Hepatocyte (in vitro differentiated cells): ENCODE results near the gene MACROD2.

Experiments used
- CTCF ChIP-seq: fragments of 200-600 bp; sonication (generic); IDR thresholded peaks from 2 replicates; pipeline ENCODE4 v1.5.1; 2016; ENCODE audit warnings: antibody characterized with exemption, mild to moderate bottlenecking; ENCODE audit not compliant: poor library complexity
- EZH2phosphoT487 ChIP-seq: fragments of 200-600 bp; sonication (generic); IDR thresholded peaks from one replicate; pipeline ENCODE4 v1.6.1; 2018; ENCODE audit warnings: antibody characterized with exemption, mild to moderate bottlenecking, low read depth, moderate library complexity; ENCODE audit not compliant: unreplicated experiment, severe bottlenecking

- TF ChIP-seq CTCF (no peak), EZH2phosphoT487 (no peak)
These were observed 1568.5 kb downstream of the MACROD2 start for GRCh38 chr20:15563836-15564235.
